Endometrium (tissue), 2 donors: ENCODE measurements around the gene LAMB3.

Source experiments
- FAIRE-seq: peaks from 2 replicates; lab custom pipeline; 2012; peaks lifted over from hg19 to GRCh38; lab: Jason Lieb, UNC
- donor health status: control.
- donor health status: control.

LAMB3 gene

GRCh38 chr1:209594440-209594839, 57.8 kb downstream of the LAMB3 start:
- no peak for FAIRE-seq

DNA sequence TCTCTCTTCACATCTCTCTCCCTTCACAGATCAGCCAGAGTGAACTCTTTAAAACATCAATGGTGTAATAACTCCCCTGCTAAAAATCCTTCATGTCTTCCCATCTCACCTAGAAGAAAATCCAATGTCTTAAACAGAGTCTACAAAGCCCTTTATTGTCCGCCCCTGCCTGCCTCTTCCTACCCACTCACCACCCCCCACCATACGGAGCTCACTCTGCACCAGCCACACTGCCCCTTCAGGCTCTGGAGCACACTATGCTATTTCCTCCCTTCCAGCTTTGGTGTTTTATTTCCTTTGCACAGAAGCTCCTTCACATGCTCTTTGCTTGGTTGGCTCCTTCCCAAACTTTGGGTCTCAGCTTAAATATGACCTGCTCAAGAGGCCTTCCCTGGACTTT, 58.5 kb downstream of the LAMB3 start:
- FAIRE-seq, result no peak

GRCh38 chr1:209590405-209590804, 61.8 kb downstream of the LAMB3 start:
- no peak for FAIRE-seq

GRCh38 chr1:209589863-209590262, 62.4 kb downstream of the LAMB3 start:
- FAIRE-seq, result no peak

DNA sequence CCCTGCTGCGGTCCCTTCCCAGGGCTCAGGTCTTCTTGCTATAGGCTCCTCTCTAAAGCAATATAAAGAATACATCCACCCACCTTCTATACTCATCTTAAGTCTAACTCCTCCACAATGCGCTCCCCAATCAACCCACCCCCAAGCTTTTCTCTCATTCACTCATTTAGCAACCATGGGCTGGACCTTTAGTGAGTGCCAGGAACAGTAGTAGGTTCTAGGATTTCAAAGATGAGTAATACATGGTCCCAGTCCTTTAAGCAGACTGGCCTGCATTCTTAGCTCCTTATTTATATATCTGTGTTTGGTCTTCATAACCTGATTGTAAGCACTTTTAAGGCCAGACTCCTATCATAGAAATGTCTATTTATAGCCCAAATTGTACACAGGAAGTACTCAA, 62.8 kb downstream of the LAMB3 start:
- no peak for FAIRE-seq

DNA sequence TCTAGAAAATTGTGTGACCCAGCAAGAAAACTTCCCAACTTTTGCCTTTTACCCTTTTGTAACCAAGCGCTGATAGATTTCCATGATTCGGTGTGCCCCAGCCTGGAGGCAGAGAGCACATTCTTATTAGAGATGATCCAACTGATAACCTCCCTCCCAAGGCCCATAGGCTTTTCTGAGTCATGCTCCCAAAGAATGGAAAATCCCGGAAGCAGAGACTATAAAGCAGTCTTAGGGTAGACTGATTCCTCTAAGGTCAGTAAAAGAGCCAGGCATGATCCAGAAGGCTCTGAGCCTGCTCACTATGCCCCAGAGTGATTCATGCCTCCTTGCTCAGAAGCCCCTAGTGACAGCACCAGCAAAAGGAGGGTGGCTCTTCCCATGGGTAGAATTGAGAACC, 64.4 kb downstream of the LAMB3 start:
- no peak for FAIRE-seq

DNA sequence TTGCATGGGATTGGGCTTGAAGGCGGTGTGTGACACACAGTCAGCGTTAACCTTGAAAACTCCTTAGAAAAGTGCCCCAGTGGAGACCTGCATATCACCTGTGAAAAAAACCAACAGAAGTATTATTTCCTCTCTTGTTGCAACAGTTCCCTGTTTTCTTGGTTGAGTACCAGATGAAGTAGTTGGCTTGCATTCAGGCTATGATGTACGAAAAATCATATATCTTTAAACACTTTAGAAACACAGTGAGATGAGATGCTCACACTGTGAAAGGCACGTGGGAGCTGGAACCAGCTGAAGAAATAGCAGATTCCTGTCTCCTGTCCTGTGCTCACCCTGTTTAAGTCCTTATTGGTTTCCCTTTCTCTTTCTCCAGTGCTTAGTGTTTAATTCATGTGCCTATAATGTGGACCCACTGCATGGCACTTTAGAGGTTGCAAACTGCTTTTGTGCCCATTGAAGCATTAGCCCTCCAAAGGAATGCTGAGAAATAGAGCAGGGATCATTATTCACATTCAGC, 65.9 kb downstream of the LAMB3 start:
- FAIRE-seq, result no peak

GRCh38 chr1:209585672-209586071, 66.6 kb downstream of the LAMB3 start:
- no peak for FAIRE-seq

- no peak for FAIRE-seq
Measured at GRCh38 chr1:209585197-209585596, 67.0 kb downstream of the LAMB3 start.

GRCh38 chr1:209584231-209584672, 68.0 kb downstream of the LAMB3 start:
- no peak for FAIRE-seq

DNA sequence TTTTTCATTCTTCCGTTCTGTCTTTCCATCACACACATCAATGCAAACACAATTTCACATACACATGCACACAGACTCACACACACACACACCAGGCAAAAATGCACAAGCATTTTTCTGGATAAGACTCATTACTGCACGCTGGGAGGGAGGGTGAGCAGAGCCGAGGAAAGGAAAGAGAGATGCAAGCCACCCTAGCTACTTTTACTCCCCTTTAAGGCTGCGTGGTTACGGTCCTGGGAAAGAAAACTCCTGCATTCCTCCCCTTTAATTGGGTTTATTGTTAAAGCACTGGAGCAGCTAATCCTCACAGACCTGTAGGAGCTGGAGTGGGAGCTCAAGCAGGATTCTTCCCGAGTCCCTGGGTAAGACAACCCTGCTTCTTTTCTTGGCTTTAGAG, 68.8 kb downstream of the LAMB3 start, which contains the start of gene CAMK1G:
Gene CAMK1G, plus strand, starts transcription at position 307 of the 400 bp plus-strand sequence. CDS start 11,270 bp downstream, outside the sequence.
- FAIRE-seq, result no peak

GRCh38 chr1:209580577-209580976, 71.6 kb downstream of the LAMB3 start:
- FAIRE-seq, result no peak

GRCh38 chr1:209577346-209577745, 74.9 kb downstream of the LAMB3 start:
- FAIRE-seq, result no peak

DNA sequence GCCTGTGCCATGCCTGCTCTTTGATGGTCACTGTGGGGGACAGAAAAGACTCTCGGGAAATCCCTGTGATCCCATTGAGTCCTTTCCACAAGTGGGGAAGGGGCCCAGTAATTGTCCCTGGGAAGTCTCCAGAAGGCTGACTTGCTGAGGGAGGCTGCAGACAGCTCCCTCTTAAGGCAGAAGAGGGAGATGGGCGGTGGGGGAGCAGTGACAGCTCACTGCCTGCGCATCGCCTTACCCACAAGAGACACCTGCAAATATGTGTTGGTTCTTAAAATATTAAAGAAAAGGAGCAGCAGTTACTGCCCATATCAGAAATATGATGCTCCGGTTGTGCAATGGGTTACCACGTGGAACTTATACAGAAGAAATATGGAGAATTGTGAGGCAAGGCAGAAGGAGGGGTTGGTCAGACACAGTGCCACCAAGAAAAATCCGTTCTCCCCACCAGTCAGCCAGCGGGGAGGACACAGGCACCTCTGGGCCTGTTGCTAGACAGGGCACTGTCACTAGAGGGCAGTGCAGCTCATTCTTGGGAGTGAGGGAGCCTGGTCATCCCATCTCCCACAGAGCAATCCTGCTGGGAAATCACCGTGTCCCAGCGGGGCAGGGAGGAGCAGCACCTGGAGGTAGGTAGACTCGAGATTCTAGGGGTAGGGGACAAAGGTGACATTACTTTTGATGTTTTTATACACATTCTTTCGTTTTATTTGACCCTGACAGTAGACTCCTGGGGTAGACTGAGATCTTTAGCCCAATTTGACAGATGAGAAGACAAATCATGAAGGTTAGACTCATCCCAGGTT, 75.6 kb downstream of the LAMB3 start:
- no peak for FAIRE-seq

GRCh38 chr1:209570743-209571142, 81.5 kb downstream of the LAMB3 start:
- FAIRE-seq, result no peak

GRCh38 chr1:209569455-209570207, 82.6 kb downstream of the LAMB3 start:
- FAIRE-seq, result no peak

DNA sequence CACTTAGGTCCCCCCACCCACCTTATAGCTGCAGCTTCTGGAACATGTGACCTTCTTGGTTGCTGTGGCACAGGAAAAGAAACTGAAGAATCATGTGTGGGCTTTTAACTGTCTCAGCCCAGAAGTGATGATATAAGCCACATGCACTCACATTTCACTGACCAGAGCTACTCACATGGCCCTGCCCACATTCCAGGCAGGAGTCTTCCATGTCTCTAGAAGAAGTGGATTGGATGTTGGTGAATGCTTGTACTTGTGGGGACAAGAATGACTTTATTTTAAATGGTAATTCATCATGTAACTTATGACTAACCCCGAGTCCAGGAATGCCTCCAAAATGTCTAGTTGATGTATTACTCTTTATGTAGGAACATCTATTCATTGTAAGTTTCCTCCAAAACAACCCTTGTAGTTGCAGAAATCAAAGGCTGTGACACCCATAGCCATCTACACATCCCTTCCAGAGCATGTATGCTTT, 84.5 kb downstream of the LAMB3 start:
- no peak for FAIRE-seq

DNA sequence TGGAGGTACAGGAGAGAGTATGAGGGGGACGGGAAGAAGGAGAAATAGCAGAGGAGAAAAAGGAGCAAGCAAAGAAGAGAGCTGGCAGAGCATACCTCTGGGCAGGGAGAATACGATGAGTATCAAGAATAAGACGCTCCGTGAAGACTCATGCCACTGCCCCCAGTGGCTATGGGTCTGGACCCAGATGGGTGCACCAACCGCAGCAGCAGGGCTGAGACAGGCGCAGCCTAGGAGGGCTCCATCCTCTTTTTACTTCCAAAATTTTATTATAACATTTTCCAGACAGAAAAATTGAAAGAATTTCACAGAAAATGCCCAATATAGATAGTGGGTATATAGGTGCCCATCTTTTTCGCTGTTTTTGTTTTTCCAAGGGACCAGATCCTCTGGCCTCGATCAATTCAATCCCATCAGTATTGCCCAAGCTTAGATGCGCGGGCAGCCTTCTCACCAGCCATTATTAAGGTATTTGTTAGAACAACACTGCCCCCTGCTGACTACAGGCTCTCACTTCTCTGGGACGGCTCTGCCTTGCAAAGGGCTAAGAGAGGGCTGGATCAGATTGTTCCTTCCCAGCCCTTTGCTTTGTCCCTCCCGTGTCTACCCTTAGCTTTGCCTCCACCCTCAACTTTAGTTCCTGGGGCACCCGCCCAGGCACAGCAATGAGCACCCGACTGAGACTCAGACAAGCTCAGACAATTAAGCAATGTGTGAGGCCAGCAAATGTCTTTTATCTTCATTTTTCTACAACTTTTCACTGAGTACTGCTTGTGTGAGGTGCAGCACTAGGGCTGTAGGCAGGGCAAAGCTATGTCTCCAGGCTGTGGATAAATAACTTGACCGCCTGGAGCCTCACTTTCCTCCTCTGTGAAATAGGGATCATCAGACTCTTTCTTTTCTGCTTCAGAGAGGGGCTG, 86.2 kb downstream of the LAMB3 start:
- FAIRE-seq, result no peak
